Gastrocnemius medialis (tissue), 4 donors: ENCODE results near the gene CYP2R1.

Experiments used
- POLR2A ChIP-seq, 2 donors: fragments of 450-650 bp; IDR thresholded peaks; one replicate each; pipeline ENCODE4 v1.6.1; 2017; ENCODE audit warnings: antibody characterized with exemption in 2 of 2, mild to moderate bottlenecking in 2 of 2, moderate library complexity in 2 of 2
- TF ChIP-seq, protein P1 (sequence below), 5 experiments: fragments of 450-650 bp in 3 of 5; fragments of 200-600 bp in 2 of 5; sonication (generic) in 2 of 5; IDR thresholded peaks in 4 of 5; conservative IDR thresholded peaks in 1 of 5; 1 replicate in 4 of 5; 2 replicates in 1 of 5; pipeline ENCODE4 v1.5.1; 2016 to 2019; ENCODE audit warnings: antibody characterized with exemption in 5 of 5, mild to moderate bottlenecking in 3 of 5, moderate library complexity in 3 of 5

DNA sequence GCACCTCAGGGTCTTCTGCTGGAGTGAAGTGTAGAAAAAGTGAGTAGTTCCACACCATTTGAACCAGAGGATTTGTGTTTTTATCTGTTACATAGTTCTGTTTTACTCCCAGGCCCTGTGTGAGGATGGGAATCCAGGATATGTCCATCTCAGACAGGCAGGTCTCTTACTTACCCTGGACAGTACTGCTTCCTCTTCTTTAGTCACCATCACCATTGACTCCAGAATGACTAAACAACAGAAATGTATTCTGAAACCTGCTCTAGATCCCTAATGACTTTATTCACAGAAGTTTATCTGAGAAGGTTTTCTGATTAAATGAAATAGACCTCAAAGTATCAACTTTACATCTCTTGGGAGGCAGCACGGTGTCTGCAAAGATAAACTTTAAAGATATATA lies 33.6 kb downstream of the CYP2R1 start:
- TF ChIP-seq POLR2A (IDR thresholded peaks at IDR 0.05): no peak
- TF ChIP-seq, protein P1, sequence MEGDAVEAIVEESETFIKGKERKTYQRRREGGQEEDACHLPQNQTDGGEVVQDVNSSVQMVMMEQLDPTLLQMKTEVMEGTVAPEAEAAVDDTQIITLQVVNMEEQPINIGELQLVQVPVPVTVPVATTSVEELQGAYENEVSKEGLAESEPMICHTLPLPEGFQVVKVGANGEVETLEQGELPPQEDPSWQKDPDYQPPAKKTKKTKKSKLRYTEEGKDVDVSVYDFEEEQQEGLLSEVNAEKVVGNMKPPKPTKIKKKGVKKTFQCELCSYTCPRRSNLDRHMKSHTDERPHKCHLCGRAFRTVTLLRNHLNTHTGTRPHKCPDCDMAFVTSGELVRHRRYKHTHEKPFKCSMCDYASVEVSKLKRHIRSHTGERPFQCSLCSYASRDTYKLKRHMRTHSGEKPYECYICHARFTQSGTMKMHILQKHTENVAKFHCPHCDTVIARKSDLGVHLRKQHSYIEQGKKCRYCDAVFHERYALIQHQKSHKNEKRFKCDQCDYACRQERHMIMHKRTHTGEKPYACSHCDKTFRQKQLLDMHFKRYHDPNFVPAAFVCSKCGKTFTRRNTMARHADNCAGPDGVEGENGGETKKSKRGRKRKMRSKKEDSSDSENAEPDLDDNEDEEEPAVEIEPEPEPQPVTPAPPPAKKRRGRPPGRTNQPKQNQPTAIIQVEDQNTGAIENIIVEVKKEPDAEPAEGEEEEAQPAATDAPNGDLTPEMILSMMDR (IDR thresholded peaks at IDR 0.05 in 4 of 5, conservative IDR thresholded peaks at IDR 0.05 in 1 of 5): no peak
